Measurements from ENCODE around the gene SH2D5. TPM values are rescaled to one million over a fixed set of nuclear protein-coding genes. Genes with fewer than 3 reads are reported as not detected.

SH2D5 gene
- total RNA-seq, 1 donor from 2014 or later = 5.1 TPM

DNA sequence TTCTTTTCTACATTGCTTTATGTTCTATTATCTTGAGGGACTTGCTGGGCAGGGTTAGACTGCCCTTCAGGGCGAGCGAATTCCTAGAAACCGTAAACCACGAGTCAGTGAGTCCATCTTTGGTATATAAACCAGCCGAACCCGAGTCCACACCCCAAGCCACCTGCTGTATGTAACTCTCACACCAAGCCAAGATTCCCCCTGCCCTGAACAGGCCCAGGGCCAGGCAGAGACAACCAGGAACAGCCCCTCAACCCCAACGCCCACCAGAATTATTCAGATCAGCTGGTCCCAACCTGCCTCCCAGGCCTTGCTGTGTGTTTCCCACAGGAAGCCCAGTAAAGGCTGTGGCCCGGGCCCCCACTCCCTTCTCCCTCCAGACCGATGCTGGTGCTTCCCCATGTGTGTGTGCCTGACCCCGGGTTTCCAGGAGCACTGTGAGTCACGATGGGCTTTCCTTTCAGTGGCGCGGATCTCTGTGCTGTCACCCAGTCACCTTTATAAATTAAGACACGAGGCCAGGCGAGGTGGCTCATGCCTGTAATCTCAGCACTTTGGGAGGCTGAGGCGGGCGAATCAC is 31.8 kb downstream of the SH2D5 start:
- TF ChIP-seq, protein P1, sequence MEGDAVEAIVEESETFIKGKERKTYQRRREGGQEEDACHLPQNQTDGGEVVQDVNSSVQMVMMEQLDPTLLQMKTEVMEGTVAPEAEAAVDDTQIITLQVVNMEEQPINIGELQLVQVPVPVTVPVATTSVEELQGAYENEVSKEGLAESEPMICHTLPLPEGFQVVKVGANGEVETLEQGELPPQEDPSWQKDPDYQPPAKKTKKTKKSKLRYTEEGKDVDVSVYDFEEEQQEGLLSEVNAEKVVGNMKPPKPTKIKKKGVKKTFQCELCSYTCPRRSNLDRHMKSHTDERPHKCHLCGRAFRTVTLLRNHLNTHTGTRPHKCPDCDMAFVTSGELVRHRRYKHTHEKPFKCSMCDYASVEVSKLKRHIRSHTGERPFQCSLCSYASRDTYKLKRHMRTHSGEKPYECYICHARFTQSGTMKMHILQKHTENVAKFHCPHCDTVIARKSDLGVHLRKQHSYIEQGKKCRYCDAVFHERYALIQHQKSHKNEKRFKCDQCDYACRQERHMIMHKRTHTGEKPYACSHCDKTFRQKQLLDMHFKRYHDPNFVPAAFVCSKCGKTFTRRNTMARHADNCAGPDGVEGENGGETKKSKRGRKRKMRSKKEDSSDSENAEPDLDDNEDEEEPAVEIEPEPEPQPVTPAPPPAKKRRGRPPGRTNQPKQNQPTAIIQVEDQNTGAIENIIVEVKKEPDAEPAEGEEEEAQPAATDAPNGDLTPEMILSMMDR (IDR thresholded peaks at IDR 0.05) = no peak
- TF ChIP-seq EZH2phosphoT487 (IDR thresholded peaks at IDR 0.05) = no peak
- no peak for TF ChIP-seq EZH2 (IDR thresholded peaks at IDR 0.05)
- H3K9me3 ChIP-seq (ENCODE audit: low read depth) = no peaks in the 10 kb centered on the region
- no peak overlapping the region for H3K9ac ChIP-seq
- H3K27ac Mint-ChIP-seq = peak overlapping the region; percentile 92
- H2AFZ ChIP-seq (replicated peaks) = no peak overlapping the region
- H3F3A ChIP-seq (ENCODE audit: low read depth) = peaks cover 20% of the 10 kb centered on the region
- peaks cover 3% of the 10 kb centered on the region for H3K4me1 ChIP-seq
- H3K4me3 ChIP-seq = no peak overlapping the region
- H3K27me3 Mint-ChIP-seq (ENCODE audit: insufficient read depth, low read depth) = peaks cover 11% of the 10 kb centered on the region
- H3K9me3 Mint-ChIP-seq = no peaks in the 10 kb centered on the region
- H3K27ac ChIP-seq = no peak overlapping the region
- DNase-seq (ENCODE audit: low spot score) = no peak
- no peaks in the 10 kb centered on the region for H3K27me3 ChIP-seq
- H4K20me1 ChIP-seq (ENCODE audit: low read depth) = no peaks in the 10 kb centered on the region
- H3K36me3 Mint-ChIP-seq = no peaks in the 10 kb centered on the region
- no peak overlapping the region for H3K4me2 ChIP-seq
- H3K4me3 Mint-ChIP-seq = no peak overlapping the region
- no peaks in the 10 kb centered on the region for H3K79me2 ChIP-seq (ENCODE audit: low read depth)
- peaks cover 26% of the 10 kb centered on the region for H3K4me1 Mint-ChIP-seq
- H3K36me3 ChIP-seq = no peaks in the 10 kb centered on the region

DNA sequence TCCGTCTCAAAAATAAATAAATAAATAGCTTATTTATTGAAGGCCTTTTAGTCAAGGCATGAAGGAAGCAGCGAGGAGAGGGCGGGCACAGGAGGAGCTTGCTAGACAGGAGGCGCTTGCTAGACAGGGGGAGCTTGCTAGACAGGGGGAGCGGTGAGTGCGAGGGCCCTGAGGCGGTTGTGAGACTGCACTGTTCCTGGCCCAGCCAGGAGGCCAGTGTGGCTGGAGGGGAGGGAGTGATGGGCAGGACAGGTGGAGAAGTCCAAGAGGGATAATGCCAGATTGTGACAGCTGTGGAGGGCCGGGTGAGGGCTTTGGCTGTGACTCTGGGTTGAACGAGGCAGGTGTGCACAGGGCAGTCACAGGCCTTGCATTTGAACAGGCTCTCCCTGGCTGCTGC is 32.9 kb downstream of the SH2D5 start:
- Histone ChIP-seq H3F3A (ENCODE audit: low read depth) (peaks cover 21% of the 10 kb centered on the region), H3K79me2 (ENCODE audit: low read depth) (no peaks in the 10 kb centered on the region), H3K4me1 (peaks cover 3% of the 10 kb centered on the region), H3K4me2 (no peak overlapping the region), H3K4me3 (no peak overlapping the region), H3K9ac (no peak overlapping the region), H3K27ac (no peak overlapping the region), H3K27me3 (no peaks in the 10 kb centered on the region), H2AFZ (replicated peaks) (no peak overlapping the region), H3K36me3 (no peaks in the 10 kb centered on the region), H4K20me1 (ENCODE audit: low read depth) (no peaks in the 10 kb centered on the region), H3K9me3 (ENCODE audit: low read depth) (no peaks in the 10 kb centered on the region)
- no peak for DNase-seq (ENCODE audit: low spot score)
- peak overlapping the region; percentile 65 for H3K27ac Mint-ChIP-seq
- no peaks in the 10 kb centered on the region for H3K9me3 Mint-ChIP-seq
- TF ChIP-seq EZH2 (IDR thresholded peaks at IDR 0.05) (no peak), EZH2phosphoT487 (IDR thresholded peaks at IDR 0.05) (no peak)
- TF ChIP-seq, protein P1 (IDR thresholded peaks at IDR 0.05) = no peak
- peaks cover 24% of the 10 kb centered on the region for H3K4me1 Mint-ChIP-seq
- H3K36me3 Mint-ChIP-seq = no peaks in the 10 kb centered on the region
- H3K27me3 Mint-ChIP-seq (ENCODE audit: insufficient read depth, low read depth) = peaks cover 8% of the 10 kb centered on the region
- H3K4me3 Mint-ChIP-seq = no peak overlapping the region

GRCh38 chr1:20698195-20698910 is 34.1 kb downstream of the SH2D5 start:
- TF ChIP-seq EZH2 (IDR thresholded peaks at IDR 0.05) (no peak), EZH2phosphoT487 (IDR thresholded peaks at IDR 0.05) (no peak)
- TF ChIP-seq, protein P1 (IDR thresholded peaks at IDR 0.05) = no peak
- no peak overlapping the region for H3K4me2 ChIP-seq
- peaks cover 21% of the 10 kb centered on the region for H3F3A ChIP-seq (ENCODE audit: low read depth)
- Mint-ChIP-seq H3K27ac (peak overlapping the region; percentile 33), H3K4me1 (peaks cover 24% of the 10 kb centered on the region), H3K27me3 (ENCODE audit: insufficient read depth, low read depth) (peaks cover 6% of the 10 kb centered on the region), H3K36me3 (no peaks in the 10 kb centered on the region), H3K4me3 (peak overlapping the region; percentile 41), H3K9me3 (no peaks in the 10 kb centered on the region)
- no peaks in the 10 kb centered on the region for H3K36me3 ChIP-seq
- no peaks in the 10 kb centered on the region for H3K27me3 ChIP-seq
- H2AFZ ChIP-seq (replicated peaks) = no peak overlapping the region
- H4K20me1 ChIP-seq (ENCODE audit: low read depth) = no peaks in the 10 kb centered on the region
- no peaks in the 10 kb centered on the region for H3K79me2 ChIP-seq (ENCODE audit: low read depth)
- no peak overlapping the region for H3K4me3 ChIP-seq
- peaks cover 3% of the 10 kb centered on the region for H3K4me1 ChIP-seq
- H3K9ac ChIP-seq = no peak overlapping the region
- H3K9me3 ChIP-seq (ENCODE audit: low read depth) = no peaks in the 10 kb centered on the region
- no peak overlapping the region for H3K27ac ChIP-seq
- DNase-seq (ENCODE audit: low spot score) = no peak
